Skeletal muscle cell (primary cell): ENCODE measurements around the gene CCZ1.
A peak's percentile ranks its signal among the peaks of the same experiment; 100 is the strongest.
"Not testable (repeated sequence)": the region's sequence is repeated elsewhere in the genome, so short reads cannot be mapped to it uniquely, and the experiment has no call there.

Source experiments
- DNase-seq: peaks from one replicate; pipeline ENCODE4 v3.0.0-alpha.2; 2010; ENCODE audit warnings: low read depth
- H3K4me3 ChIP-seq: 2 replicates; pipeline ENCODE4 v1.5.1; 2011; ENCODE audit warnings: low read depth, mild to moderate bottlenecking, control low read depth, low read length, moderate library complexity

The CCZ1 gene

GRCh38 chr7:5903002-5903401 lies 4.5 kb downstream of the CCZ1 start:
- not testable (repeated sequence) for DNase-seq, H3K4me3 ChIP-seq

- not testable (repeated sequence) for H3K4me3 ChIP-seq, DNase-seq
Measured at GRCh38 chr7:5904726-5905125, 6.2 kb downstream of the CCZ1 start.

GRCh38 chr7:5908835-5909234 lies 10.3 kb downstream of the CCZ1 start:
- not testable (repeated sequence) for H3K4me3 ChIP-seq, DNase-seq

- DNase-seq, H3K4me3 ChIP-seq: not testable (repeated sequence)
Measured at GRCh38 chr7:5916529-5916928, 18.0 kb downstream of the CCZ1 start.

GRCh38 chr7:5924180-5924579 lies 25.6 kb downstream of the CCZ1 start:
- H3K4me3 ChIP-seq, DNase-seq: not testable (repeated sequence)

GRCh38 chr7:5924630-5925029 lies 26.1 kb downstream of the CCZ1 start:
- not testable (repeated sequence) for DNase-seq, H3K4me3 ChIP-seq

GRCh38 chr7:5926263-5926870 lies 27.8 kb downstream of the CCZ1 start:
- not testable (repeated sequence) for H3K4me3 ChIP-seq, DNase-seq

GRCh38 chr7:5930290-5930689 lies 31.8 kb downstream of the CCZ1 start:
- not testable (repeated sequence) for H3K4me3 ChIP-seq, DNase-seq

- DNase-seq, H3K4me3 ChIP-seq: not testable (repeated sequence)
Measured at GRCh38 chr7:5931250-5931649, 32.7 kb downstream of the CCZ1 start.

GRCh38 chr7:5931905-5932644 lies 33.5 kb downstream of the CCZ1 start:
- H3K4me3 ChIP-seq: not testable (repeated sequence)
- peak; percentile 11 for DNase-seq

- not testable (repeated sequence) for DNase-seq, H3K4me3 ChIP-seq
Measured at GRCh38 chr7:5934945-5935450, 36.5 kb downstream of the CCZ1 start.

- not testable (repeated sequence) for DNase-seq, H3K4me3 ChIP-seq
Measured at GRCh38 chr7:5963205-5963604, 64.7 kb downstream of the CCZ1 start.

GRCh38 chr7:5963810-5964209 lies 65.3 kb downstream of the CCZ1 start:
- H3K4me3 ChIP-seq, DNase-seq: not testable (repeated sequence)

GRCh38 chr7:5970347-5970911 lies 71.9 kb downstream of the CCZ1 start, which contains the start of gene RSPH10B:
TSS of gene RSPH10B (minus strand) at chr7:5970689. CDS start at chr7:5967116, 3,573 bp downstream.
- peak within 1 kb of the TSS; percentile 27 for H3K4me3 ChIP-seq
- DNase-seq: not testable (repeated sequence)

GRCh38 chr7:5973580-5973979 lies 75.0 kb downstream of the CCZ1 start:
- H3K4me3 ChIP-seq, DNase-seq: not testable (repeated sequence)
